ENCODE results near the gene BSN.
"Not testable (repeated sequence)": the region's sequence is repeated elsewhere in the genome, so short reads cannot be mapped to it uniquely, and the experiment has no call there.

Gene BSN

GRCh38 chr3:49534581-49535441 lies 19.5 kb upstream of the BSN start:
- no peak for DNase-seq (ENCODE audit: low read depth, low spot score)

- DNase-seq (ENCODE audit: low read depth, low spot score) = no peak
These were observed 18.1 kb upstream of the BSN start for GRCh38 chr3:49535971-49536874.

- no peak for DNase-seq (ENCODE audit: low read depth, low spot score)
These were observed 17.3 kb upstream of the BSN start for GRCh38 chr3:49536875-49537533.

GRCh38 chr3:49539659-49540560 lies 14.4 kb upstream of the BSN start:
- DNase-seq (ENCODE audit: low read depth, low spot score) = peak; percentile 78

- DNase-seq (ENCODE audit: low read depth, low spot score) = no peak
These were observed 2.2 kb upstream of the BSN start for GRCh38 chr3:49552087-49552486.

GRCh38 chr3:49553324-49553691 lies 969 bp upstream of the BSN start:
- DNase-seq (ENCODE audit: low read depth, low spot score) = no peak

GRCh38 chr3:49554633-49555265 lies 472 bp downstream of the BSN start:
- DNase-seq (ENCODE audit: low read depth, low spot score) = peak; percentile 9

- DNase-seq (ENCODE audit: low read depth, low spot score) = no peak
These were observed 2.4 kb downstream of the BSN start for GRCh38 chr3:49556500-49557275.

- DNase-seq (ENCODE audit: low read depth, low spot score) = no peak
These were observed 8.8 kb downstream of the BSN start for GRCh38 chr3:49563040-49563578.

GRCh38 chr3:49563766-49564165 lies 9.5 kb downstream of the BSN start:
- DNase-seq (ENCODE audit: low read depth, low spot score) = no peak

- no peak for DNase-seq (ENCODE audit: low read depth, low spot score)
These were observed 12.0 kb downstream of the BSN start for GRCh38 chr3:49566312-49566711.

GRCh38 chr3:49567406-49567805 lies 13.1 kb downstream of the BSN start:
- no peak for DNase-seq (ENCODE audit: low read depth, low spot score)

- no peak for DNase-seq (ENCODE audit: low read depth, low spot score)
These were observed 14.7 kb downstream of the BSN start for GRCh38 chr3:49568965-49569364.

- DNase-seq (ENCODE audit: low read depth, low spot score) = no peak
These were observed 15.9 kb downstream of the BSN start for GRCh38 chr3:49570028-49570654.

GRCh38 chr3:49582177-49582576 lies 27.9 kb downstream of the BSN start:
- no peak for DNase-seq (ENCODE audit: low read depth, low spot score)

- not testable (repeated sequence) for DNase-seq (ENCODE audit: low read depth, low spot score)
These were observed 31.0 kb downstream of the BSN start for GRCh38 chr3:49585261-49585755.

GRCh38 chr3:49591615-49592014 lies 37.3 kb downstream of the BSN start:
- DNase-seq (ENCODE audit: low read depth, low spot score) = no peak

- DNase-seq (ENCODE audit: low read depth, low spot score) = no peak
These were observed 38.8 kb downstream of the BSN start for GRCh38 chr3:49593041-49593440.

GRCh38 chr3:49600781-49601180 lies 46.5 kb downstream of the BSN start:
- DNase-seq (ENCODE audit: low read depth, low spot score) = no peak

All from activated naive CD8-positive, alpha-beta T cell treated with anti-CD3 and anti-CD28 coated beads, Interleukin-2, amount 50 U/mL, for 16 hours (primary cell).